H1 (cell line): ENCODE data around the gene FCMR. TPM values are rescaled to one million over a fixed set of nuclear protein-coding genes. Genes with fewer than 3 reads are reported as not detected.

ENCODE experiments used
- CTCF ChIA-PET: fragments of 300-600 bp; sonication (Branson Sonifier 250); formaldehyde crosslinking; loops from one replicate; lab custom pipeline; 2021; ENCODE audit not compliant: partially characterized antibody; lab: Charles Lee
- POLR2A ChIA-PET: fragments of 300-600 bp; sonication (Branson Sonifier 250); formaldehyde crosslinking; loops from one replicate; lab custom pipeline; 2021; ENCODE audit warnings: inconsistent platforms; ENCODE audit not compliant: partially characterized antibody; lab: Charles Lee
- DNase-seq, 2 experiments: peaks; one replicate each; pipeline versions ENCODE4 v3.0.0 to v3.0.0-alpha.2; 2010 to 2022; ENCODE audit warnings: low spot score in 2 of 2, low read depth in 1 of 2, mixed read lengths in 1 of 2
- FAIRE-seq: peaks from 2 replicates; lab custom pipeline; 2011; peaks lifted over from hg19 to GRCh38; lab: Jason Lieb, UNC
- H2AFZ ChIP-seq: 2 replicates; pipeline ENCODE4 v1.8.1; 2012; ENCODE audit warnings: low read length, inconsistent platforms
- H2AK5ac ChIP-seq: 2 replicates; pipeline ENCODE4 v1.6.1; 2013; ENCODE audit warnings: low read depth, low read length
- H2BK120ac ChIP-seq: replicated peaks from 2 replicates; pipeline ENCODE3; 2013; ENCODE audit warnings: low read depth, low read length, inconsistent platforms
- H2BK12ac ChIP-seq: 2 replicates; pipeline ENCODE4 v1.6.1; 2013; ENCODE audit warnings: low read depth, low read length
- H2BK15ac ChIP-seq: 2 replicates; pipeline ENCODE4 v1.6.1; 2013; ENCODE audit warnings: low read length
- H2BK20ac ChIP-seq: 2 replicates; pipeline ENCODE4 v1.6.1; 2013; ENCODE audit warnings: low read length
- H2BK5ac ChIP-seq: 2 replicates; pipeline ENCODE4 v1.6.1; 2013; ENCODE audit warnings: low read depth, low read length
- H3K14ac ChIP-seq: 2 replicates; pipeline ENCODE4 v1.6.1; 2013; ENCODE audit warnings: inconsistent platforms; ENCODE audit not compliant: insufficient read length
- H3K18ac ChIP-seq: 2 replicates; pipeline ENCODE4 v1.6.1; 2013; ENCODE audit warnings: low read length; ENCODE audit errors: extremely low read depth
- H3K23ac ChIP-seq: 2 replicates; pipeline ENCODE4 v1.6.1; 2013; ENCODE audit warnings: inconsistent platforms; ENCODE audit not compliant: insufficient read length
- H3K23me2 ChIP-seq: 2 replicates; pipeline ENCODE4 v1.6.1; 2013; ENCODE audit warnings: low read depth, low read length
- H3K27ac ChIP-seq: 2 replicates; pipeline ENCODE4 v1.6.1; 2011; ENCODE audit warnings: low read depth, low read length, inconsistent platforms
- H3K27me3 ChIP-seq, 4 experiments: replicated peaks in 1 of 4; 1 replicate in 1 of 4; 2 replicates in 3 of 4; pipeline versions ENCODE4 v1.6.1 to v1.8.1; 2011 to 2013; ENCODE audit warnings: low read length in 3 of 4, mild to moderate bottlenecking in 3 of 4, inconsistent platforms in 2 of 4, mixed read lengths in 2 of 4, moderate library complexity in 1 of 4; ENCODE audit not compliant: control insufficient read depth in 3 of 4, insufficient read depth in 3 of 4; ENCODE audit errors: extremely low read depth in 1 of 4
- H3K36me3 ChIP-seq, 4 experiments: 2 replicates each; pipeline versions ENCODE4 v1.6.1 to v1.8.1; 2011 to 2013; ENCODE audit warnings: mild to moderate bottlenecking in 4 of 4, low read length in 3 of 4, moderate library complexity in 2 of 4, control low read depth in 1 of 4, inconsistent platforms in 1 of 4; ENCODE audit not compliant: insufficient read depth in 4 of 4, control insufficient read depth in 2 of 4
- H3K4ac ChIP-seq: replicated peaks from 2 replicates; pipeline ENCODE3; 2013; ENCODE audit warnings: low read length, low read depth, mixed read lengths, inconsistent platforms; ENCODE audit not compliant: insufficient read length
- H3K4me1 ChIP-seq, 4 experiments: replicated peaks in 1 of 4; 1 replicate in 1 of 4; 2 replicates in 3 of 4; pipeline versions ENCODE4 v1.6.1 to v1.8.1; 2011 to 2013; ENCODE audit warnings: low read length in 3 of 4, inconsistent platforms in 2 of 4, mixed read lengths in 1 of 4; ENCODE audit not compliant: insufficient read depth in 4 of 4, control insufficient read depth in 3 of 4
- H3K4me2 ChIP-seq, 2 experiments: 2 replicates each; pipeline versions ENCODE4 v1.6.1 to v1.8.1; 2011 to 2013; ENCODE audit warnings: low read depth in 2 of 2, low read length in 2 of 2, control low read depth in 1 of 2, inconsistent platforms in 1 of 2, mild to moderate bottlenecking in 1 of 2; ENCODE audit not compliant: insufficient read depth in 1 of 2
- H3K4me3 ChIP-seq, 4 experiments: fragments of 200-600, 300-600 bp in 1 of 4; sonication (generic), shearing (Covaris generic), sonication (Bioruptor Twin) in 1 of 4; 2 replicates each; pipeline versions ENCODE4 v1.5.1 to v1.8.1; 2011 to 2016; ENCODE audit warnings: low read length in 4 of 4, low read depth in 3 of 4, control low read depth in 2 of 4, inconsistent platforms in 2 of 4, mild to moderate bottlenecking in 2 of 4, mixed read lengths in 1 of 4, moderate library complexity in 1 of 4; ENCODE audit not compliant: insufficient read depth in 2 of 4; ENCODE audit errors: extremely low read depth in 1 of 4
- H3K56ac ChIP-seq: replicated peaks from 2 replicates; pipeline ENCODE3; 2013; ENCODE audit warnings: low read depth, mild to moderate bottlenecking, mixed read lengths, low read length, inconsistent platforms; ENCODE audit not compliant: insufficient read length
- H3K79me1 ChIP-seq: 2 replicates; pipeline ENCODE4 v1.6.1; 2013; ENCODE audit warnings: low read depth, low read length, control low read depth
- H3K79me2 ChIP-seq, 2 experiments: 2 replicates each; pipeline versions ENCODE4 v1.6.1 to v1.8.1; 2012 to 2013; ENCODE audit warnings: low read length in 2 of 2, mild to moderate bottlenecking in 2 of 2, inconsistent platforms in 1 of 2; ENCODE audit not compliant: insufficient read depth in 2 of 2, control insufficient read depth in 1 of 2
- H3K9ac ChIP-seq, 4 experiments: replicated peaks in 1 of 4; 1 replicate in 1 of 4; 2 replicates in 3 of 4; pipeline versions ENCODE4 v1.6.1 to v1.8.1; 2011 to 2013; ENCODE audit warnings: low read depth in 3 of 4, low read length in 3 of 4, control low read depth in 2 of 4, mild to moderate bottlenecking in 2 of 4, moderate library complexity in 2 of 4, inconsistent platforms in 1 of 4; ENCODE audit errors: extremely low read depth in 1 of 4
- H3K9me3 ChIP-seq, 2 experiments: 2 replicates each; pipeline versions ENCODE4 v1.6.1 to v1.8.1; 2012 to 2013; ENCODE audit warnings: mild to moderate bottlenecking in 2 of 2, moderate library complexity in 2 of 2, control low read depth in 1 of 2, inconsistent platforms in 1 of 2, low read depth in 1 of 2, low read length in 1 of 2, mixed read lengths in 1 of 2; ENCODE audit not compliant: insufficient read depth in 2 of 2
- H4K20me1 ChIP-seq, 2 experiments: replicated peaks in 1 of 2; 2 replicates each; pipeline versions ENCODE3 to v1.8.1; 2011 to 2013; ENCODE audit warnings: inconsistent platforms in 2 of 2, low read length in 2 of 2, mild to moderate bottlenecking in 1 of 2; ENCODE audit not compliant: insufficient read depth in 2 of 2, control insufficient read depth in 1 of 2
- H4K5ac ChIP-seq: 2 replicates; pipeline ENCODE4 v1.6.1; 2013; ENCODE audit warnings: low read length, low read depth, mixed read lengths, inconsistent platforms; ENCODE audit not compliant: insufficient read length
- H4K8ac ChIP-seq: 2 replicates; pipeline ENCODE4 v1.8.0; 2013; ENCODE audit warnings: mild to moderate bottlenecking, moderate library complexity, low read length, inconsistent platforms; ENCODE audit not compliant: insufficient read depth; ENCODE audit errors: extremely low read depth
- H4K91ac ChIP-seq: replicated peaks from 2 replicates; pipeline ENCODE3; 2013; ENCODE audit warnings: low read length, mixed read lengths, inconsistent platforms; ENCODE audit not compliant: insufficient read length
- CTCF ChIP-seq, 3 experiments: IDR thresholded peaks; 1 replicate in 2 of 3; 2 replicates in 1 of 3; pipeline versions ENCODE4 v1.5.1 to v1.6.1; 2011; ENCODE audit warnings: low read length in 3 of 3, mild to moderate bottlenecking in 3 of 3, inconsistent platforms in 2 of 3, low read depth in 1 of 3, moderate library complexity in 1 of 3; ENCODE audit not compliant: insufficient read depth in 1 of 3; ENCODE audit errors: control extremely low read depth in 1 of 3
- RAD21 ChIP-seq, 2 experiments: IDR thresholded peaks in 1 of 2; conservative IDR thresholded peaks in 1 of 2; 2 replicates each; pipeline ENCODE4 v1.6.1; 2011; ENCODE audit warnings: low read depth in 2 of 2, low read length in 2 of 2, improper control_type of control experiment in 1 of 2, inconsistent platforms in 1 of 2, mild to moderate bottlenecking in 1 of 2, moderate library complexity in 1 of 2
- TAF1 ChIP-seq: IDR thresholded peaks from 2 replicates; pipeline ENCODE4 v1.6.1; 2011; ENCODE audit warnings: mild to moderate bottlenecking, low read depth, low read length
- TAF7 ChIP-seq: optimal IDR thresholded peaks from 2 replicates; pipeline ENCODE3; 2011; ENCODE audit warnings: low read depth, mild to moderate bottlenecking, inconsistent platforms, low read length, moderate library complexity, borderline replicate concordance
- WGBS, 2 experiments: shearing (Covaris generic) in 1 of 2; methylation state at CpG; one replicate each; pipeline versions ENCODE4 v1.1.6 to v1.1.7; 2013 to 2015; ENCODE audit warnings: low lambda C conversion rate in 2 of 2, mixed read lengths in 2 of 2, inconsistent platforms in 1 of 2, low coverage in 1 of 2, missing lambda C conversion rate in 1 of 2; ENCODE audit not compliant: insufficient replicate concordance in 2 of 2, insufficient coverage in 1 of 2, insufficient read length in 1 of 2; ENCODE audit errors: extremely low coverage in 1 of 2, missing lambda C conversion rate in 1 of 2; 5-methylcytosine and 5-hydroxymethylcytosine counted together
- polyA plus RNA-seq, 7 experiments: library from polyadenylated mRNA; depleted of rRNA in 3 of 7; stranded (reverse) in 5 of 7; unstranded in 2 of 7; fragments of >200 nt in 5 of 7; fragments of 200-250 nt in 2 of 7; gene quantifications; 1 replicate in 5 of 7; 2 replicates in 1 of 7; 4 replicates in 1 of 7; pipeline versions ENCODE4 v1.2.1 to v1.2.3, GENCODE V29; 2011 to 2013; ENCODE audit warnings: missing spikeins in 2 of 7, mixed read lengths in 2 of 7
- total RNA-seq: library from RNA; stranded (reverse); fragmentation: NEBNext Ultra II Directional; extraction: Animal tissue kit (Norgen Biotek cat#: 25700); gene quantifications from 2 replicates; pipeline ENCODE4 v1.2.1, GENCODE V29; 2021

The FCMR gene
- total and polyA plus RNA-seq, 2 of the 8 experiments (the other 6 are each of a cell fraction or from before 2014, with no cell fraction given): 0.53 TPM; not detected in 1

GRCh38 chr1:206925106-206925736 is 3.5 kb upstream of the FCMR start:
- no peak overlapping the region for H2AK5ac ChIP-seq
- H3K14ac ChIP-seq: no peak overlapping the region
- ChIA-PET POLR2A (interaction anchor here (0.9 to 1.0 kb wide), 2 partner anchors 12 to 48 kb away, joined by 3 read pairs; no protein-coding TSS in a partner anchor), CTCF (interaction anchor here (0.6 to 13.8 kb wide), 17 partner anchors 8 to 202 kb away, joined by 3 to 226 read pairs (median 4); partner anchors contain the start of genes FCMR, IL20 and PIGR)
- H3K4me3 ChIP-seq: no peak overlapping the region
- peaks cover 12% of the 10 kb centered on the region for H3K23me2 ChIP-seq
- H2BK12ac ChIP-seq: no peak overlapping the region
- WGBS, 2 experiments: 84% methylated on average over 11 of the region's 11 CpGs; no CpG with 5 or more reads in 1 of the 2 experiments
- H3K4me2 ChIP-seq: no peak overlapping the region
- peaks cover 0 to 11% of the 10 kb centered on the region in 2 experiments for H4K20me1 ChIP-seq
- H3K27ac ChIP-seq: no peak overlapping the region
- H2BK5ac ChIP-seq: no peak overlapping the region
- no peak overlapping the region for H2AFZ ChIP-seq
- H2BK20ac ChIP-seq: no peak overlapping the region
- no peaks in the 10 kb centered on the region for H3K79me2 ChIP-seq
- H4K5ac ChIP-seq: no peak overlapping the region
- H3K18ac ChIP-seq: no peak overlapping the region; the same call in 1 of the 2 replicates
- no peaks in the 10 kb centered on the region; a peak in 1 of 4 replicates for H3K9me3 ChIP-seq
- no peak overlapping the region for H2BK120ac ChIP-seq
- H4K91ac ChIP-seq: no peak overlapping the region
- TF ChIP-seq TAF1 (no peak), CTCF (IDR thresholded peaks at IDR 0.05; ENCODE audit: control extremely low read depth in 1 of 3, insufficient read depth in 1 of 3, low read depth in 1 of 3, low read length in 3 of 3) (peak; percentile 24 to 39 (median 37); a peak in 2 of 4 replicates), RAD21 (IDR thresholded peaks at IDR 0.05 in 1 of 2, conservative IDR thresholded peaks at IDR 0.05 in 1 of 2; ENCODE audit: low read depth in 2 of 2, low read length in 2 of 2) (peak in 1 of 2 experiments; percentile 35; a peak in 1 of 4 replicates), TAF7 (no peak)
- H3K4ac ChIP-seq: no peak overlapping the region
- H3K23ac ChIP-seq: no peak overlapping the region
- no peak overlapping the region for H4K8ac ChIP-seq
- FAIRE-seq (no peak), DNase-seq (no peak)
- peaks cover 0 to 2% (median 0%) of the 10 kb centered on the region in 4 experiments; a peak in 1 of 7 replicates for H3K27me3 ChIP-seq
- no peaks in the 10 kb centered on the region for H3K4me1 ChIP-seq
- H2BK15ac ChIP-seq: no peak overlapping the region
- 0 out of 2 replicates have a peak, but pooled peaks cover 2% of the 10 kb centered on the region for H3K79me1 ChIP-seq
- no peak overlapping the region for H3K56ac ChIP-seq
- no peak overlapping the region for H3K9ac ChIP-seq
- H3K36me3 ChIP-seq: peaks cover 0 to 5% (median 0%) of the 10 kb centered on the region in 4 experiments; a peak in 1 of 8 replicates
